Heart right ventricle (tissue), 16 donors: ENCODE results near the gene AREL1. TPM values are rescaled to one million over a fixed set of nuclear protein-coding genes. Genes with fewer than 3 reads are reported as not detected.

ENCODE experiments used
- ATAC-seq, 8 donors: fragments of 200-7000 bp; cut with Tn5 transposase; one replicate each; pipeline ENCODE4 v1.9.1; 2020; ENCODE audit warnings: mild to moderate bottlenecking in 8 of 8, moderate library complexity in 8 of 8, moderate number of reproducible peaks in 1 of 8
- DNase-seq, 2 donors: peaks; one replicate each; pipeline ENCODE4 v3.0.0-alpha.2; 2020
- H3K27ac ChIP-seq, 10 donors: fragments of 200-600 bp; sonication (generic) in 2 of 10; one replicate each; pipeline versions ENCODE4 v1.5.0 to v1.8.0; 2020 to 2022; ENCODE audit warnings: mild to moderate bottlenecking in 3 of 10
- H3K27me3 ChIP-seq, 7 donors: fragments of 200-600 bp; one replicate each; pipeline ENCODE4 v1.8.0; 2021 to 2022; ENCODE audit warnings: mild to moderate bottlenecking in 2 of 7
- H3K36me3 ChIP-seq, 9 donors: fragments of 200-600 bp; sonication (generic) in 1 of 9; one replicate each; pipeline versions ENCODE4 v1.5.0 to v1.8.0; 2020 to 2022; ENCODE audit warnings: mild to moderate bottlenecking in 2 of 9
- H3K4me1 ChIP-seq, 9 donors: fragments of 200-600 bp; sonication (generic) in 1 of 9; one replicate each; pipeline versions ENCODE4 v1.5.0 to v1.8.0; 2020 to 2022; ENCODE audit warnings: mild to moderate bottlenecking in 4 of 9
- H3K4me3 ChIP-seq, 10 donors: fragments of 200-600 bp; sonication (generic) in 2 of 10; one replicate each; pipeline versions ENCODE4 v1.5.0 to v1.8.0; 2020 to 2022; ENCODE audit warnings: mild to moderate bottlenecking in 7 of 10, moderate library complexity in 2 of 10
- H3K9me3 ChIP-seq, 11 donors: fragments of 200-600 bp in 10 of 11; sonication (generic) in 2 of 11; one replicate each; pipeline versions ENCODE4 v1.5.0 to v1.8.0; 2013 to 2022; ENCODE audit warnings: mild to moderate bottlenecking in 2 of 11, control low read depth in 1 of 11, moderate library complexity in 1 of 11
- WGBS, 2 donors: extraction: QIAGEN DNeasy Blood & Tissue Kit; methylation state at CpG; one replicate each; pipeline ENCODE4 v1.1.7; 2013; ENCODE audit warnings: inconsistent platforms in 1 of 2; 5-methylcytosine and 5-hydroxymethylcytosine counted together
- intact Hi-C, 10 donors: fragments of 100-400 bp; cut with DNase I; formaldehyde crosslinking; loops; one replicate each; pipeline versions ENCODE4 v1.11.1 to v1.14.2; 2022
- polyA plus RNA-seq, 2 donors: library from polyadenylated mRNA; stranded (reverse); fragments of 200-250 nt; gene quantifications; one replicate each; pipeline ENCODE4 v1.2.3, GENCODE V29; 2013
- total RNA-seq, 10 donors: library from RNA; stranded (reverse); fragmentation: NEBNext Ultra II Directional in 3 of 10; extraction: Animal tissue kit (Norgen Biotek cat#: 25700) in 3 of 10; gene quantifications; one replicate each; pipeline versions ENCODE4 v1.2.1 to v1.2.4, GENCODE V29; 2021 to 2023
- TF ChIP-seq, protein P1 (sequence below), 9 donors: fragments of 200-600 bp; sonication (generic) in 2 of 9; IDR thresholded peaks; one replicate each; pipeline versions ENCODE4 v1.5.0 to v1.8.0; 2021 to 2022; ENCODE audit warnings: antibody characterized with exemption in 9 of 9, mild to moderate bottlenecking in 5 of 9, moderate library complexity in 1 of 9
- donor health status: Arrhythmogenic right ventricular cardiomyopathy.
- donor health status: ischemic (EF 13 %, LVEDD 7.1; RV severe dilation, severe dysfunction).
- donor health status: healthy with polysubstance abuse.
- donor health status: DM: no; HTN: yes; CAD: no.
- donor health status: DM: no; HTN: no; CAD: no.
- donor health status: ischemic (EF 25% LVEDD 6.9; RV normal size, moderate dysfunction).
- donor health status: ischemic (EF 25% LVEDD 5.7; RV mildly dilated, moderate dysfunction).
- donor health status: healthy.
- donor health status: DM: yes; HTN: yes; CAD: no.
- donor health status: Ischemic cardiomyopathy.
- donor health status: ischemic (EF 35%, LVEDD 5.7; RV mildly dilated, moderate dysfunction).
- donor health status: nonischemic (EF 11% LVEDD 7.7; RV severe dilation, severe dysfunction).
- donor health status: DM: yes; HTN: yes; CAD: no.
- donor health status: PGD.
- donor health status: ischemic (EF 29% LVEDD 5.4; RV normal size, mild dysfunction).
- donor health status: nonischemic (EF 23%, LVEDD 6.1; RV moderate dilation, normal function).

Gene AREL1
- total and polyA plus RNA-seq, 12 donors, result 8.8 to 27.2 (median 20.7) TPM

DNA sequence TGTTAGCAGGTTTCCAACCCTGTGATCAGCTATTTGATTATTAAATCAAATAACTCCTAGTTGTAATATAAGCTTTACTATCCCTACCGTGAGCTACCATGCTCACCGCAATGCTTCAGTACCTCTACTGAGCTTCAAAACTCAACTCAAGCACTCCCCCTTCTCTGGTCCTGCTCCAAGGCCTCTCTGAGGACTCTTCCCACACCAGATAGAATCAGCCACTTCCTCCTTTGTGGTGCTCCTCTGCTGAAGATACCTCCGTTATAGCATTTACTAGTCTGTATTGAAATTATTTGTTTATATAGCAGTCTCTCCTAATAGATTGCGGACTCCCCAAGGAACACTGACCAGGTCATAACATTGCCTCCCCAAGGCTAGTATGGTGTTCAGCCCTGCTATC is 17.5 kb downstream of the AREL1 start:
- Histone ChIP-seq H3K4me3 (no peak overlapping the region), H3K27ac (no peak overlapping the region), H3K27me3 (no peaks in the 10 kb centered on the region), H3K4me1 (peaks cover 2 to 35% (median 19%) of the 10 kb centered on the region in 9 donors), H3K36me3 (peaks cover 0 to 36% (median 0%) of the 10 kb centered on the region in 9 donors), H3K9me3 (no peaks in the 10 kb centered on the region)
- intact Hi-C loops, result no loop called here
- 89 to 94% methylated on average over 4 of the region's 4 CpGs for WGBS, 2 donors
- ATAC-seq (peak in 1 of 8 donors; percentile 12), DNase-seq (no peak)
- TF ChIP-seq, protein P1, sequence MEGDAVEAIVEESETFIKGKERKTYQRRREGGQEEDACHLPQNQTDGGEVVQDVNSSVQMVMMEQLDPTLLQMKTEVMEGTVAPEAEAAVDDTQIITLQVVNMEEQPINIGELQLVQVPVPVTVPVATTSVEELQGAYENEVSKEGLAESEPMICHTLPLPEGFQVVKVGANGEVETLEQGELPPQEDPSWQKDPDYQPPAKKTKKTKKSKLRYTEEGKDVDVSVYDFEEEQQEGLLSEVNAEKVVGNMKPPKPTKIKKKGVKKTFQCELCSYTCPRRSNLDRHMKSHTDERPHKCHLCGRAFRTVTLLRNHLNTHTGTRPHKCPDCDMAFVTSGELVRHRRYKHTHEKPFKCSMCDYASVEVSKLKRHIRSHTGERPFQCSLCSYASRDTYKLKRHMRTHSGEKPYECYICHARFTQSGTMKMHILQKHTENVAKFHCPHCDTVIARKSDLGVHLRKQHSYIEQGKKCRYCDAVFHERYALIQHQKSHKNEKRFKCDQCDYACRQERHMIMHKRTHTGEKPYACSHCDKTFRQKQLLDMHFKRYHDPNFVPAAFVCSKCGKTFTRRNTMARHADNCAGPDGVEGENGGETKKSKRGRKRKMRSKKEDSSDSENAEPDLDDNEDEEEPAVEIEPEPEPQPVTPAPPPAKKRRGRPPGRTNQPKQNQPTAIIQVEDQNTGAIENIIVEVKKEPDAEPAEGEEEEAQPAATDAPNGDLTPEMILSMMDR (IDR thresholded peaks at IDR 0.05), result no peak

DNA sequence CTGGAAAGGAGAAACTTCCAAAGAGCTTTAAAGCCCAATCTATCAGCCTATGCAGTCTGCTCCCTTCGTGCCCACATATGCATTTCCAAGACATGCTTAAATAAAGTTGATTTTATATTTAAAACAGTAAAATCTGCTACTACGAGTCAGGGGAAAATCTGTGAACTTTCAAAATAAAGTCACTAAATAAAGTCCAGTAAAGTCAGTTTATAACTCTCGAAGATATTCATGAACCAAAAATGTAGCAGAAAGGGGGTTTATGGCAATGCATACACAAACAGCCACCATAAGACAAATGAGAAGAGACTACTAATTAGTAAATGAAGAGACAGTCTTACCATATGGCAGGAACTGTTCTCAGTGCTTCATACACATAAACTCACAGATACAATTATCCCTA is 19.7 kb downstream of the AREL1 start:
- Histone ChIP-seq H3K27ac (peak overlapping the region in 1 of 10 donors; percentile 15), H3K4me1 (peaks cover 2 to 31% (median 19%) of the 10 kb centered on the region in 9 donors), H3K4me3 (no peak overlapping the region), H3K27me3 (no peaks in the 10 kb centered on the region), H3K9me3 (no peaks in the 10 kb centered on the region), H3K36me3 (peaks cover 0 to 50% (median 9%) of the 10 kb centered on the region in 9 donors)
- ATAC-seq, result no peak
- 96 to 98% methylated on average over 3 of the region's 3 CpGs for WGBS, 2 donors
- no peak for DNase-seq
- intact Hi-C loops, result no loop called here
- TF ChIP-seq, protein P1 (IDR thresholded peaks at IDR 0.05), result no peak

DNA sequence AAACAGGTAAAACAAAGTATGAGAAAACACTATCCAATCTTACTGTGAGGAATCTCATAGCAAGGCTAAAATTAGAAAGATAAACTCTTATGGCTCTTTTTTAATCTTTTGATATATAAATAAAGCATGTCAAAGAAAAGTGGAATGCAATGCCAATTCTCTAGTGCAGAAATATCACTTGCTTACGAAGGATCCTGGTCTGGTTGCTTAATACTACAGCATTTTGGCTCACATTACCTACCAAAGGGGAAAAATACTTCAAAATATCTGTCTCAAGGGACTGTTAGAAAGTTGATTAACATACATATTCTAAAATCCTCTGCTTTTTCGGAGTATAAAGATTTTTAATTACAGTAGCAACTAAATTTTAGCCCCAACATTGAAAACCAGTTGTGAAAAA is 21.4 kb downstream of the AREL1 start:
- peak in 1 of 8 donors; percentile 29 for ATAC-seq
- TF ChIP-seq, protein P1 (IDR thresholded peaks at IDR 0.05), result no peak
- no peaks in the 10 kb centered on the region for H3K27me3 ChIP-seq
- H3K27ac ChIP-seq, result peak overlapping the region in 8 of 10 donors; percentile 3 to 50 (median 32)
- intact Hi-C loops, result no loop called here
- H3K4me1 ChIP-seq, result peaks cover 2 to 39% (median 16%) of the 10 kb centered on the region in 9 donors
- DNase-seq, result no peak
- no peak overlapping the region for H3K4me3 ChIP-seq
- 63 to 65% methylated on average over 2 of the region's 2 CpGs for WGBS, 2 donors
- H3K9me3 ChIP-seq, result no peaks in the 10 kb centered on the region
- H3K36me3 ChIP-seq, result peaks cover 0 to 57% (median 9%) of the 10 kb centered on the region in 9 donors

DNA sequence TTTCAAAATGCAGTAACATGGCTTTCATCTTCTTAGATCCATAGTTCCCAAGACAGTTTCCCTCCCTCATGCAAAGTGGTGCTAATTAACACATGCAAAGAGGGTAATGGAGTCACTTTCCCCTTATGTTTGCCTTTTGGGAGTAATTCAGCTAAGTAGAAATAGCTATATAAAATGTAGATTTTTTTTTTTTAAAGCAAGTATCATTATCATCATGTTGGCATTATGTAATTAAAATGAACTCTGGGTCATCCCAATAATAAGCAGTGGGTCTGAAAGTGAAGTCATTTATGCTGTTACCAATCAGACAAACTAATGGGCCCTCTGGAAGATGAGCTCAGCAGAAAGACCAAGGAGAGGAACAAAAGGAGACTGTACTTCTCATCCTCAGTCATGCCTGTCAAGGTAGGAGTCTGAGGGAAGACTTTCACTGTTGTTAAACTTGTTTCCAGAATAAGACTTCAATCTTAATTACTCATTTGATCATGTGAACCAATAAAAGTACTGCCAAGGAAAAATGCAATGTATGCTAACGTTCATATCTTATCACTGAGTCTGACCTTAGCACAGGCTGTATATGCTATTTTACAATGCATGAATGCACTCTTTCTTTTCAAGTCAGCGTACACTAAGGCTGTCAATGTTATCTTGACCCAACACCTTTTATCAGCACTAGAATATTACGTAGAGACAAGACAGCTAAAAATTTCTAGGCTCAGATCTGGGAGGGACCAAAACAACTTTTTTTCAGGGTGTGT is 26.8 kb downstream of the AREL1 start:
- no peak overlapping the region for H3K4me3 ChIP-seq
- intact Hi-C loops, result no loop called here
- no peak for ATAC-seq
- 30 to 59% methylated on average over 3 of the region's 3 CpGs for WGBS, 2 donors
- peaks cover 0 to 28% (median 6%) of the 10 kb centered on the region in 9 donors for H3K4me1 ChIP-seq
- TF ChIP-seq, protein P1 (IDR thresholded peaks at IDR 0.05), result no peak
- no peaks in the 10 kb centered on the region for H3K27me3 ChIP-seq
- peaks cover 0 to 100% (median 24%) of the 10 kb centered on the region in 9 donors for H3K36me3 ChIP-seq
- no peak for DNase-seq
- no peak overlapping the region for H3K27ac ChIP-seq
- no peaks in the 10 kb centered on the region for H3K9me3 ChIP-seq
